GM19397 (cell line): ENCODE data around the gene APOL1.
"Not testable (repeated sequence)": the region's sequence is repeated elsewhere in the genome, so short reads cannot be mapped to it uniquely, and the experiment has no call there.

Experiments
- ATAC-seq: cut with Tn5 transposase; IDR thresholded peaks from one replicate; pipeline ENCODE4 v1.9.1; 2021; ENCODE audit warnings: mild to moderate bottlenecking, moderate library complexity; ENCODE audit not compliant: unreplicated experiment

The APOL1 gene

GRCh38 chr22:36263886-36264664 lies 11.1 kb downstream of the APOL1 start:
- ATAC-seq = not testable (repeated sequence)

DNA sequence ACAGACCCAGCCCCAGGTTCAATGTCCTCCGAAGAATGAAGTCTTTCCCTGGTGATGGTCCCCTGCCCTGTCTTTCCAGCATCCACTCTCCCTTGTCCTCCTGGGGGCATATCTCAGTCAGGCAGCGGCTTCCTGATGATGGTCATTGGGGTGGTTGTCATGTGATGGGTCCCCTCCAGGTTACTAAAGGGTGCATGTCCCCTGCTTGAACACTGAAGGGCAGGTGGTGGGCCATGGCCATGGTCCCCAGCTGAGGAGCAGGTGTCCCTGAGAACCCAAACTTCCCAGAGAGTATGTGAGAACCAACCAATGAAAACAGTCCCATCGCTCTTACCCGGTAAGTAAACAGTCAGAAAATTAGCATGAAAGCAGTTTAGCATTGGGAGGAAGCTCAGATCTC lies 14.1 kb downstream of the APOL1 start:
- ATAC-seq = no peak

- no peak for ATAC-seq
These were observed 15.1 kb downstream of the APOL1 start for GRCh38 chr22:36267896-36268485.

- not testable (repeated sequence) for ATAC-seq
These were observed 18.3 kb downstream of the APOL1 start for GRCh38 chr22:36271231-36271630.

DNA sequence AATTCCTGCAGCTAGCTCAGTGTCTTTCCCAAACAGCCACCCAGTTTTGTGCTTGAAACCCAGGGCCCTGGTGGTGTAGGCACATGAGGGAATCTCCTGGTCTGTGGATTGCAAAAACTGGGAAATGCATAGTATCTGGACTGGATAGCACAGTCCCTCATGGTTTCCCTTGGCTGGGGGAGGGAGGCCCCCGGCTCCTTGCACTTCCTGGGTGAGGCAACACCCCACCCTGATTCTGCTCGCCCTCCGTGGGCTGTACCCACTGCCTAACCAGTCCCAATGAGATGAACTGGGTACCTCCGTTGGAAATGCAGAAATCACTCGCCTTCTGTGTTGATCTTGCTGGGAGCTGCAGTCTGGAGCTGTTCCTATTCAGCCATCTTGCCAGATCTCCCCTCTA lies 19.0 kb downstream of the APOL1 start:
- ATAC-seq = not testable (repeated sequence)

- ATAC-seq = no peak
These were observed 21.6 kb downstream of the APOL1 start for GRCh38 chr22:36274531-36274930.

- no peak for ATAC-seq
These were observed 24.8 kb downstream of the APOL1 start for GRCh38 chr22:36277482-36278291.

- no peak for ATAC-seq
These were observed 26.3 kb downstream of the APOL1 start for GRCh38 chr22:36279219-36279666.

DNA sequence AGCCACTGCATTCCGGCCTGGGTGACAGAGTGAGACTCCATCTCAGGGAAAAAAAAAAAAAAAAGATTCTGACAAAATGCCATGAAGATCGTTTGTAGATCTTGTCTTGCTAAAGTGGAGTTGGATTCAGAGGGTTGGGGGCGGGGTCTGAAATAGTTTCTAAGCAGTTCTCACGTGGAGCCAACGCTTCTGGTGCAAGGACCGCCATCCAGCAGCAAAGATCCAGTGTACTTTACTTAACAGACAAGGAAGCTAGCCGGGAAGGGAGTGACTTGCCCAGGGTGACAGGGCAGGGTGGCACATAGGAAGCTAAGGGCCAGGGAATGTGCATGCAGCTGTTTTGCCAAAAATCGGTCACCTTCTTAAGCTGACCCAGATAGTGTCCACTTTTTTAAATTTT lies 27.4 kb downstream of the APOL1 start:
- no peak for ATAC-seq

DNA sequence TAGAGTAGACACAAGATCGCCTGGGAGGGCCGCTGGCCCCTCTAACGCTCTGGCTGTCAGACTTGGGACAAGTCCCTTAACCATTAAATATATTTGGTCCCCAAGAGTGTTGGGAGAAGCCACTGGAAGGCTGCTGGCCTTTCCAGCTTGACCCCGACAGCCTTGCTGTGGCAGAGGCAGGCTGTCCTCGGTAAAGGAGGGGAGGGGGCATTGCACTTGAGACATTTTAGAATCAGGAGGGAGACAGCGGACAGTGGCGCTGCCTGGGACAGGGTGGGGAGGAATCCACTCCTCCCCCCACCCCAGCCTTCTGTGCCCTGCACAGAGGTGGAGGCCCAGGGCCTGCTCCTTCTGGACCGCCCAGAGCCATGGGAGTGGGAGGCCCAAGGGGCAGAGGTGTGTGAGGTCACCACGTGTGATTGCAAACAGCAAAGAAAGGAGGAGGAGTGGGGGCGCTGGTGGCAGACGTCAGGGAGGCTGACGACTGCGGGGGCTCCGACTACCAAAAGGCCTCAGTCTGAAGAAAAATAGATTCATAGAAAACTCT lies 28.9 kb downstream of the APOL1 start:
- no peak for ATAC-seq

- no peak for ATAC-seq
These were observed 29.4 kb downstream of the APOL1 start for GRCh38 chr22:36282328-36282831.

GRCh38 chr22:36284171-36284571 lies 31.2 kb downstream of the APOL1 start:
- ATAC-seq = no peak

GRCh38 chr22:36285017-36285416 lies 32.1 kb downstream of the APOL1 start:
- no peak for ATAC-seq

GRCh38 chr22:36285545-36285944 lies 32.6 kb downstream of the APOL1 start:
- ATAC-seq = no peak

DNA sequence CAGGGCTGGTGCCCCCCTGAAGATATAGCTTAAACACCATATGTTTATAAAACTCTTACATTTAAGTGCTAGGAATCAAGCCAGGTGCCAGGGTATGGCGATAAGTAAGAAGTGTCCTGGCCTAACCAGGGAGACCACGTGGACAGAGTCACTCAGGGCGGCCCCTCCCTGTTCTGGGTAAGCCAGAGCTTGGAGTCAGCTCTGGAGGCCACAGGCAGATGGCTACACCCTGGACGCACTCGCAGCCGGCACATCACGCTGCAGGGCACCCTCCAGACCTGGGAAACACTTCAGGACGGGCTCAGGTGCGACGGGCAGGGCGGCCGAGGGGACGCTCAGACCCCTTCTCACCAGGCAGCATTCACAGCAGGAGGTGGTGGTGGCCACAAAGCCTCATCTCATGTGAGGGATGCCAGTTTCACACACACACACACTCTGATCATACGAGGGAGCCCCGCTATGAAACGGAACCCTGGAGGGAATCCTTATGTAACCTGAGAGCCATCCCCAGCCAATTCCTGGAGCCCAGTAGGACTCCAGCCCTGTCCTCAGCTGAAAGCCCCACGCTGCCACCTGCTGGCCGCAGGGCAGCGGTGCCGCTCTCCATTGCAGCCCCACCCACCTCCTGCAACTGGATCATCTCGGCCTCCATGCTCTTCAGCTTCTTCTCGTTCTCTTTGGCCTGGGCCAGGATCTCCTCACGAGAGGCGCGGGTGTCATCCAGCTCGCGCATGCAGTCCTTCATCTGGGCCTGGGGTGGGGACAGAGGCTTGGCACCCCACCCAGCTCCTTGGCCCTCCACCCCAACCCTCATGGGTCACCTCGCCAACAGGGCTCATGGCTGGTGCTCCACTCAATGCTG lies 33.4 kb downstream of the APOL1 start:
- no peak for ATAC-seq

GRCh38 chr22:36287881-36288515 lies 35.1 kb downstream of the APOL1 start:
- ATAC-seq = no peak

DNA sequence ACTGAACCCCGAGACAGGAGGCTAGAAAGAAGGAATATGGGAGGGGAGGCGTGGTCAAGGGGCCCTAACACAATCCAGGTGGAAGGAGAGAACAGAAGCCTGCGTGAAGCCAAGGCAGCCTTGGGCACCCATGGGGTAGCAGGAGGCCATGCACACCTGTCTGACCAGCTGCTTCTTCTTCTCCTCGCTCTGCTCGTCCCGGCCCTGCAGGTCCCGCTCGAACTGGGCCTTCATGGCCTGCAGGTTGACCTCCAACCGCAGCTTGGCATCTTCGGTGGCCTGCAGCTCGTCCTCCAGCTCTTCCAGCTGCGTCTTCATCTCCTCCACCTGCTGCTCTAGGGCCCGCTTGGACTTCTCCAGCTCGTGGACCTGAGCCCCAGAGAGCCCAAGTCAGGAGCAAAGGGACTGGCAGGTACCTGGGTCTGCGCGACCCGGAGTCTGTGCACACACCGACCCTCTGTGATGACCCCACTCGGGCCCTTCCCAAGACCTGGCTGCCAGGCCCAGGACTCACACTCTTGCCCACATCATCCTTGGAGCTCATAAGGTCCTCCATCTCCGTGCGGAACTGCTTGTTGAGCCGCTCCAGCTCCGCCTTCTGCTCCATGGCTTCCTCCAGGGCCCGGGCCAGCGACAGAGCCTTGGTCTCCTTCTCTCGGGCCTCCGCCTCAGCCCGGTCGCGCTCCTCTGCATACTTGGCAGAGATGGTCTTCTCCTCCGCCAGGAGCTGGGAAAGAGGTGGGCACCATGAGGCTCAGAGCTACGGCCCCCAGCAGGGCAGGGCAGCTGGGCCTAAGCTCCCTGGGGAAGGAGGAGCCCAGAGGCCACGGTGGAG lies 35.9 kb downstream of the APOL1 start:
- no peak for ATAC-seq

- ATAC-seq = no peak
These were observed 36.5 kb downstream of the APOL1 start for GRCh38 chr22:36289406-36289870.

- ATAC-seq = not testable (repeated sequence)
These were observed 37.0 kb downstream of the APOL1 start for GRCh38 chr22:36289948-36290371.
